GM19351 (cell line): Measurements from ENCODE around the gene MCF2L2.
"Not testable (repeated sequence)": the region's sequence is repeated elsewhere in the genome, so short reads cannot be mapped to it uniquely, and the experiment has no call there.

Source experiments
- ATAC-seq: cut with Tn5 transposase; IDR thresholded peaks from one replicate; pipeline ENCODE4 v1.9.1; 2021; ENCODE audit warnings: mild to moderate bottlenecking, moderate library complexity; ENCODE audit not compliant: unreplicated experiment

MCF2L2 gene, protein sequence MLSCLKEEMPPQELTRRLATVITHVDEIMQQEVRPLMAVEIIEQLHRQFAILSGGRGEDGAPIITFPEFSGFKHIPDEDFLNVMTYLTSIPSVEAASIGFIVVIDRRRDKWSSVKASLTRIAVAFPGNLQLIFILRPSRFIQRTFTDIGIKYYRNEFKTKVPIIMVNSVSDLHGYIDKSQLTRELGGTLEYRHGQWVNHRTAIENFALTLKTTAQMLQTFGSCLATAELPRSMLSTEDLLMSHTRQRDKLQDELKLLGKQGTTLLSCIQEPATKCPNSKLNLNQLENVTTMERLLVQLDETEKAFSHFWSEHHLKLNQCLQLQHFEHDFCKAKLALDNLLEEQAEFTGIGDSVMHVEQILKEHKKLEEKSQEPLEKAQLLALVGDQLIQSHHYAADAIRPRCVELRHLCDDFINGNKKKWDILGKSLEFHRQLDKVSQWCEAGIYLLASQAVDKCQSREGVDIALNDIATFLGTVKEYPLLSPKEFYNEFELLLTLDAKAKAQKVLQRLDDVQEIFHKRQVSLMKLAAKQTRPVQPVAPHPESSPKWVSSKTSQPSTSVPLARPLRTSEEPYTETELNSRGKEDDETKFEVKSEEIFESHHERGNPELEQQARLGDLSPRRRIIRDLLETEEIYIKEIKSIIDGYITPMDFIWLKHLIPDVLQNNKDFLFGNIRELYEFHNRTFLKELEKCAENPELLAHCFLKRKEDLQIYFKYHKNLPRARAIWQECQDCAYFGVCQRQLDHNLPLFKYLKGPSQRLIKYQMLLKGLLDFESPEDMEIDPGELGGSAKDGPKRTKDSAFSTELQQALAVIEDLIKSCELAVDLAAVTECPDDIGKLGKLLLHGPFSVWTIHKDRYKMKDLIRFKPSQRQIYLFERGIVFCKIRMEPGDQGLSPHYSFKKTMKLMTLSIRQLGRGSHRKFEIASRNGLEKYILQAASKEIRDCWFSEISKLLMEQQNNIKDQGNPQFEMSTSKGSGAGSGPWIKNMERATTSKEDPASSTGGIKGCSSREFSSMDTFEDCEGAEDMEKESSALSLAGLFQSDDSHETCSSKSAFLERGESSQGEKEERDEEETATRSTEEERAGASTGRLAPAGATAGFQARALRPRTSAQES

DNA sequence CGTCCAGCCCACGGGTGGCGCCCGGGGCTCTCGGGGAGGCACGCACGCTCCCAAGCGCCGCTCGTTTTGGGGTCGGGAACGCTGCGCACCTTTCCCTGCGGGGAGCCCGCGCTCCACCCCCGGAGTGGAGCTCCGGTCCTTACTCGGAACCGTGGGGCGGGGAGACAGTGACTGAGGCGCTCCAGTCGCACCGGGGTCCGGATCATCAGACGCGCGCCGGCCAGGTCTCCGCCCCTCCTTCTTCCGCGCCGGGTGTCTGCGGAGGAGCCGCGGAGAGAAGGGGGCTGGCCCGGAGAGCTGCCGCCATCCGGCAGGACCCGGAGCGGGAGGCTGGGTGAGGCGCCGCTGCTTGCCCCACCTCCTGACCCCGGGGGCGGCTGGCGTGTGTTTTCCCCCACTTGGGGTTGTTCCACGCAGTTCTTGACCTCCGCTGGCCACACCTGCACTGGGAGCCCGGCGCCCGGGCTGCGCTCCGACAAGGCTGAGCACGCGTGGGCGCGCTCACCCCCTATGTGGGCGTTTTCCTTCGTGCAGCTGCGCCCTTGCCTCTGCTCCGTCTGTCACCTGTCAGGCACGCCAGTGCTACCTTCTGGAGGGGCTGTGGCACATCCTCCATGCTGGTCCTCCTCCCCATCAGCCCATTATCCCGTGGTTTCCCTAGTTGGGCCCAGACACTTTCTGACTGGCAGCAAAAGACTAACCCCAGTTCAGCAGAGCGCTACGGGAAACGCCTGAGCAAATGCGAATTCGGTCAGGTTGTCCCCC lies at the start of gene MCF2L2:
TSS of gene MCF2L2 (minus strand) at position 173 of the 765 bp plus-strand sequence. CDS start 642 bp downstream, outside the sequence.
- peak; percentile 79 for ATAC-seq

DNA sequence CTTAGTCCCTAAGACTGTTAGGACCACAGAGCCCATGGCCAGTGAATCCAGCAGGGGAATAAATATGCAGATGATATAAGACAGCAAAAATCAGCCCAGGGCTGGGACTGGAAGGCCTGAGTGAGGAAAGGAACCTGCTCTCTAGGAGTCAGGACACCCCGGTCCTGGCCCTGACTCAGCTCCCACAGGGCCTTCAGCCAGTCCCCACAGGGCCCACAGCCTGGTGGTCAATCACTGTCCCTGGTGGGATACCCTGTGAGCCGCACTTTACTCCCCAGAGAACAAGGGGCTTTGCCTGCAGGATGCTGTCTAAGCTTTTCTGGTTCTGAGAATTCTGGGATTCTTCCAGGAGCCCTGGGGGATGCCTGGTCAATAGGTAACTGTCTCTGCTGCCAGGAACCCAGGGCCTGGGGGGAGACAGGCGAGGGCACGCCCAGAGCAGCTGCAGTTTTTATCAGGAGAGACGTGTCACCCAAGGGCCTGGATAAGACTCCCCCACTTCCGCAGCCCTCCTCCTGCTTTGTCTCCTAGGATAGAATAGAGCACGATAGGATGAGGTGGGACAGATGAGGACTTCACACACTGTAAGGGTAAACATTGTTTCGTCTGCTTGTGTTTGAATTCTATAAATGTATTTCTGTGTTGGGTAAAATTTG lies 49.5 kb upstream of the MCF2L2 start:
- ATAC-seq: no peak

DNA sequence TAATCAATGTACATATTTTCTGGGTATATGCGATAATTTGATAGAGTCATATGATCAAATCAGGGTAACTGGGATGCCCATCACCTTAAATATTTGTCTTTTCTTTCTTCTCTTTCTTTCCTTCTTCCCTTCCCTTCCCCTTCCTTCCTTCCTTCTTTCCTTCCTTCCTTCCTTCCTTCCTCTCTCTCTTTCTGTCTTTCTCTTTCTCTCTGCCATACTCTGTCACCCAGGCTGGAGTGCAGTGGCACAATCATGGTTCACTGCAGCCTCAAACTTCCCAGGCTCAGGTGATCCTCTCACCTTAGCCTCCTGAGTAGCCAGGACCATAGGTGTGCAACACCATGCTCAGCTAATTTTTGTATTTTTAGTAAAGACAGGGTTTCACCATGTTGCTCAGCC lies 47.3 kb upstream of the MCF2L2 start:
- ATAC-seq: not testable (repeated sequence)

DNA sequence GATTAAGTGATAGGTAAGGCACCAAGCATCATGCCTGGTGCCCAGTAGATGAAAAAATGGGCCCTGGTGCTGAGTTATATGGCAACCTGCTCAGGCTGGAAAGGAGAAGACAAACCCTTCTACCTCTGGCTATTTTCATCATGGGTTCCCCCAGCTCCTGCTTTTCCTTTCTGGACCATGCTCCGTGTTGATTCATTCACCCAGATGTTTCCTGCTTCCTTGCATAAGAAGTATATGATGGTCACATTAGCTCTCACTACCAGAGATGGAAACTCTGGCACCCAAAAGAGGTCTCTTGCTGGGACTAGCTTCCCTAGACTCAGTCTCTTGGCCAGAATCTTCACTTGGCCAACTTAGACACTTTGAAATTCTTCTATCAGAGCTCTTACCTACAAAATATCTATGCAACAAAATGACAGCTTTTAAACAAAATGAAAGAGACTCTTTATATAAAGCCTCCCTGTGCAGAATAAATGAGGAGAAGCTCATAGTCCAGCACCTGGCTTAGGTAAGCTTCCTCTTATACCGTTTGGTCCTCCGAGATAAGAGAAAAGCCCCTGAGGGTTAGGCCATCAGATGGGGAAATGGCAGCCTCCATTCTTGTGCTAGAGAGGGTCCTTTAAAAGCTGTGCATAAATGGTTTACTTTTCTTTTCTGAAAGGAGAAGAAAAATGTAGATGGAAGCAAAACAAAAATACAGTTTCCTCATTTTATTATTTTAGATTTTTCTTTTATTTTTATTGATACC lies 46.8 kb upstream of the MCF2L2 start:
- ATAC-seq: no peak

DNA sequence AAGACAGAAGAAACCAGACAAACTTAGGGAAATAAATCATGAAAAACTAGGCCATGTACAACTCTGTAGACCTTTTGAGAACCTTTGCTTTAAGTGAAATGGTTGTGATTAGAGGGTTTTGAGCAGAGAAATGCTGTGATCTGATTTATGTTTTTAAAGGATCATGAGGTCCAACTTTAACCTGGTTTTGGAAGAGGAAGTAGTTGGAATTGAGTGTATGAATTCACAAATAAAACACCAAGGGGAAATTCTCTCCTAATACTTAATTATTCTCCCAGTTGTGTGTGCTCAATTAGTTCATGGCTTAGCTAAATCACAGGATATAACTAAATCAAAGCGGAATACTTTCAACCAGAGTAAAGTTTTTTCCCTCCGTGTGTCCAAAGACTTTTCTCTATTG lies 45.5 kb upstream of the MCF2L2 start:
- ATAC-seq: no peak

DNA sequence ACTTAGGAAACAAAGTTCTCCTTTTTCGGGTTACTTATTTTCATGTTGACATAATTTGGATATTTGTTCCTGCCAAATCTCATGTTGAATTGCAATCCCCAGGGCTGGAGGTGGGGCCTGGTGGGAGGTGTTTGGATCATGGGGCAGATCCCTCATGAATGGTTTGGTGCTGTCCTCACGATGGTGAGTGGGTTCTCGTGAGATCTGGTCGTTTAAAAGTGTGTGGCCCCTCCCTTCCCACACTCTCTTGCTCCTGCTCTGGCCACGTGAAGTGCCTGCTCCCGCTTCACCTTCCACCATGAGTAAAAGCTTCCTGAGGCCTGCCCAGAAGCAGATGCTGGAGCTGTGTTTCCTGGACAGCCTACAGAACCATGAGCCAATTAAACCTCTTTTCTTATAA lies 43.7 kb upstream of the MCF2L2 start:
- ATAC-seq: no peak

DNA sequence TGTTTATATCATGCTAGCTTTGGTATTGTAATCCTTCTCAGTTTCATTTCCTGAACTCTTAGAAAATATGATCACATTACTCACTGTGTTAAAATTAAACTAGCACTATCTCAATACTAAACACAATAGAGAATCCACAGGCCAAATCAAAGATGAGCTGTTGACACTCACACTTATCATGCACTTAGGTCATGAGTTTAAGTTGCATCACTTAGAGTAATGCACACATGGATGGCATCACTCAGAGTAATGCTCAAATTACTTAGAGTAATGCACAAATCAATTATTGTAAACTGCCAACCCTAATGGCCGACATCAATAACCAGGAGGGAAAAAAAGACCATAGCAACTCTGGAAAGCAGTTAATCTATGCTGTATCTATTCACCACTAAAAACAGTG lies 40.0 kb upstream of the MCF2L2 start:
- ATAC-seq: no peak

DNA sequence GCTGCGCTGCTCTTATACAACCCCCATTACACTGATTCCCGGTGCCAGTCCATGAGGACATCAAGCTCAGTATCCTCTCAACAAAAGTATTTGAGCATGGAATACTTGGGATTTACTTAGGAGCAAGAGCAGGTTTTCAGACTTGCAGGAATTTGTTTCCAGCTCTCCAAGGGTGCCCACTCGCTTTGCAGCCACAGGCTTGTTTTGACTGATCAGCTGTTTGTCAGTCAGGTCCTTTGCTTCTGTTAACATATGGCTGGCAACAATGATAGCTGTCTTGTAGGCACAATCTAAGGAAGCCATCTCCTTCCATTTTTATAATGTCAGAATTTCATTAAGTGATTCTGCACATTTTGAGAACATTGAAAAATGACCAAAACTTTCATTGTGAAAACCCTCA lies 38.2 kb upstream of the MCF2L2 start:
- no peak for ATAC-seq

DNA sequence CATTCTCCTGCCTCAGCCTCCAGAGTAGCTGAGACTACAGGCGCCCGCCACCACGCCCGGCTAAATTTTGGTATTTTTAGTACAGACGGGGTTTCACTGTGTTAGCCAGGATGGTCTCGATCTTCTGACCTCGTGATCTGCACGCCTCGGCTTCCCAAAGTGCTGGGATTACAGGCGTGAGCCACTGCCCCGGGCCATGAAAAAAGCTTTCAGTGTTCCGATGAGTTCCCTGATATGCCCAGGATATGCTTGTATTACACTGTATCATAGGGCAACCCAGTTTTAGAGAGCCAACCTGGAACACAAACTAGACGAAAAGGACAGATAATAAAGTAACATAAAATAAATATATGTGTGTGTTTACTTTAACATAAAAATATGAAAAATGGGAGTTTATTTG lies 37.3 kb upstream of the MCF2L2 start:
- ATAC-seq: not testable (repeated sequence)

DNA sequence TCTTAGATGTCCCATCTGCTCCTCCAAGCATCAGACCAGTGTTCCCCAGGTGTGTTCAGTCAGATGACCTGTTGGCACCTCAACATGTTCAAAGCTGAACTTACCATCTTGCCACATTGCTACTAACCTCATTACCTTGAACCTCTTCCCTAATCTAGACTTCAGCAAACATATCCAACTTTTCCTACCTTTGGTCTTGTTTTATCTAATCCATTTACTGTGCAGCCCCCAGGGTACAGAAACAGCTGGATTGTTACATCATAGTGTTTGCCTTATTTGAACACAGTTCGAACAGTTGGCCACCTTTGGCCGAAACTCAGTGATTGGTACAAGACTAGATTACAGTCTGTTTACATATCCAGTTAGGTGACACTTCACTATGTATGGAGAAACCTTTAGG lies 36.1 kb upstream of the MCF2L2 start:
- no peak for ATAC-seq

DNA sequence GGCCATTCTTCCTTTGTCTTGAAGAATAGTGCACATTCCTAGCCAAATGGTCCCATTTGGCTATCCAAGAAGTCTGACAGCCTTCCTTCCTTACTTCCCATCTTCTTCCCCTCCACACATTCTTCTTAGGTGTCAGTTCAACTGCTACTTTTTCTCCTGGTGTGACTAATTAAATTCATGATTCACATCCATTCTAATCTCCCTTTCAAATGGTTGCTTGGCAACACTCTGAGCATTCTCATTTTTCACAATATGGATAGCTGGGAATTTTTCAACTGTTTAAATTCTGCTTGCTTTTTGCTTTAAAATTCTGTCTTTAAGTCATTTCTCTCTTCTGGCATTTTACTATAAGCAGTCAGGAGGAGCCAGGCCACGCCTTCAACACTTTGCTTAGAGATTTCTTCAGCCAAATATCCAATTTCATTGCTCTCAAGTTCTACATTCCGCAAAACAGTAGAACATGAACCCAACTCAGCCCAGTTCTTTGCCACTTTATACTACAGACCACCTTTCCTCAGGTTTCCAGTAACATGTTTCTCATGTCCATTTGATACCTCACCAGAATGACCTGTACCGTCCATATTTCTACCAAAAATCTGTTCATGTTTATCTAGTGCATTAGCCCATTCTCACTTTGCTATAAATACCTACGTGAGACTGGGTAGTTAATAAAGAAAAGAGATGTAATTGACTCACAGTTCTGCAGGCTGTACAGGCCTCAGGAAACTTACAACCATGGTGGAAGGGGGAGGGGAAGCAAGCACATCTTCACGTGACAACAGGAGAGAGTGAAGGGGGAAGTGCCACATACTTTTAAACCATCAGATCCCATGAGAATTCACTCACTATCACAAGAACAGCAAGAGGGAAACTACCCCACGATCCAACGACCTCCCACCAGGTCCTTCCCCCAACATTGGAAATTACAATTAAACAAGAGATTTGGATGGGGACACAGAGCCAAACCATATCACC lies 31.9 kb upstream of the MCF2L2 start:
- ATAC-seq: no peak

DNA sequence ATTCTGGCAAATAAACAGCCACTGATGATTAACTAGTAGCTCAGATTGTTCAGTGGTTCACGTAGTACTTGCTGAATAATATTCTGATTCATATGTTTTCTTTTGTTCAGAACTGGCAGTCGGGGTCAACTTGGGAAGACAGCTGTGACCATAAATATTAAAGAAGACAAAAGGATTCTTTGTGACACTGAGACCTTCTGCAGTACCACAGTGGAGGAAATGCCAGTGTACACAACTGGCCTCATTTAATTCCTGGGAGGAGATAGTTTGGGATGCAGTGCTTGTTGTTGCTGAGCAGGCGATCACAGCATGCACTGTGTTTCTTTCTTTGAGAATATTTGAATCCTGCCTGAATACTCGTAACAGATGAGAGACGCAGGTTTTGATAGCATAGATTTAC lies 26.7 kb upstream of the MCF2L2 start:
- ATAC-seq: no peak

DNA sequence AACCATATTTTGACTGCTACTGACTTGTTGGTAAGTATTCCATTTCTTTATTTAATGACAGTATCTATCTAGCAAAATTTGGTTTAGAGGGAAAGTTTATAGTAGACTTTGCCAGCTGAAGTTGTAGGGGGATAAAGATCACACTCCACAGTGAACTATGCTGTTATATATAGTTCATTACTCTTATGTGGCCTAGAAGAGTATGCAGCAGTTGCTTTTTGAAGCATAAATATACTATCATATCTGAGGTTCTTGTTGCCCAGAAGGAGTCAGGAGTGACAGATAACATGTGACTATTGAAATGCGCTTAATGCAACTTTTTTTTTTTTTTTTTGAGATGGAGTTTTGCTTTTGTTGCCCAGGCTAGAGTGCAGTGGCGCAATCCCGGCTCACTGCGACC lies 25.6 kb upstream of the MCF2L2 start:
- ATAC-seq: no peak

DNA sequence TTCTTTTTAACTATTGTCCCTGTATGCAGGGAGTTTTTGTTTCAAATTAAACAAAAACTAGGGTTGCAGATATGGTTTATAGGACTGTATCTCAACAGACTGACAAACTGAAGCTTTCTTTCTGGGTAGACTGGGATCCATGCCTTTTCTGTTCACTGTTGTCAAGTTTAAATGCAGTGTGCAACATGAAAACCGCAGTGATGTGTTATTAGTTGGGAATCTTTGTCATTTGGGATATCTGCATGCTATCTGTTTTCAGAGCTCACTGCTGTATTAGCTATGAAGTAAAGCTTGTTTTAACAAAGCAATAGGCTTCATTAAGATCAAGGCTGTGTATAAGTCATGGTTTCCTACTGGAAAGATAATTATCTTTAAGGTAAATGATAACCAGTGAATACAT lies 21.4 kb upstream of the MCF2L2 start:
- no peak for ATAC-seq

DNA sequence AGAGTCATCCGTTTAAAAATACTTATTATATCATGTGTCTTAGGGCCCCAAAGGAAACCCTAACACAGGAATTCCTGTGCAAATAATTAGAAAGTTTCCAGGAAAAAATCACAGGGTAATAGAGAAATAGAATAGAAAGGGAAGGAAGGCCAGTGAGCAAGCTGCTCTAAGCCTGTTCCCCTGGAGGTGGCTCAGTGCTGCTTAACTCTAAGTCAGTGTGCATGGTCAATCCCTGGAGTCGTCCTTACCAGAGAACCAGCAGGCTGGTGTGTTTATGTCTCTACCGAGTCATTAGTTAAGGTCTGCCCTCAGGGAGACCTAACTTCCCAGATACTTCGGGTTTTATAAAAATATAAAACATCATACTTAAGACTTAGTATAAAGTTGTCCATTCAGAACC lies 21.0 kb upstream of the MCF2L2 start:
- ATAC-seq: no peak

DNA sequence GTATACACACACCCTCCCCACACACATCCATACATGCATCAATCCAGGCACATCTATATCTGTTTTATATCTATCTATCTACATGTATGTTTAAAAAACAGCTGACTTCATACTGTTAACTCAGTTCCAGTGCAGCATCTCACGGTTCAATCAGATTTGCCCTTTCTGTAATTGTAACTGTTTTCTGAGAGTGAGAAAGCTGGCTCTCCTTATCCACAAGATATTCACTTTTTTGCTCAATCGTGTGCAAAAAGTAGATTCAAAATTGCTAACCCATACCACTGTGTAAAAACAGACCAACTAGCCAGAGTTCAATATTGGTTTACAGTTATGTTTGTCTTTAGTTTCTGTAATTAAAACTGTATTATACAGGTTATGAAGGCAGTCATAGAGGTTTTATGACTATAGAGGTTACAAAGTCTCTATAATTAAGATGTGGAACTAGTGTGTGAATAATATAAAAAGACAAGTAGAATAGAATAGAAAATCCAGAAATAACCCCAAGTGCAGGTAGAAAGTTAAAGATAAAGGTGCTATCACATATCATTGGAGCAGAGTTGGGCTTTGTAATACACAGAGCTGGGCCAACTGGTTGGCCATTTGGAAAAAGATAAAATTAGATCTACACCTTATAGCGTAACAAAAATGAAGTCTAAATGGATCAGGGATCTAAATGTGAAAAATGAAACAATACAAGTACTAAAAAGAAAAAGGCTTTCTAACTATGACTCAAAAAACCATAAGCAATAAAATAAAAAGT lies 20.1 kb upstream of the MCF2L2 start:
- ATAC-seq: no peak

DNA sequence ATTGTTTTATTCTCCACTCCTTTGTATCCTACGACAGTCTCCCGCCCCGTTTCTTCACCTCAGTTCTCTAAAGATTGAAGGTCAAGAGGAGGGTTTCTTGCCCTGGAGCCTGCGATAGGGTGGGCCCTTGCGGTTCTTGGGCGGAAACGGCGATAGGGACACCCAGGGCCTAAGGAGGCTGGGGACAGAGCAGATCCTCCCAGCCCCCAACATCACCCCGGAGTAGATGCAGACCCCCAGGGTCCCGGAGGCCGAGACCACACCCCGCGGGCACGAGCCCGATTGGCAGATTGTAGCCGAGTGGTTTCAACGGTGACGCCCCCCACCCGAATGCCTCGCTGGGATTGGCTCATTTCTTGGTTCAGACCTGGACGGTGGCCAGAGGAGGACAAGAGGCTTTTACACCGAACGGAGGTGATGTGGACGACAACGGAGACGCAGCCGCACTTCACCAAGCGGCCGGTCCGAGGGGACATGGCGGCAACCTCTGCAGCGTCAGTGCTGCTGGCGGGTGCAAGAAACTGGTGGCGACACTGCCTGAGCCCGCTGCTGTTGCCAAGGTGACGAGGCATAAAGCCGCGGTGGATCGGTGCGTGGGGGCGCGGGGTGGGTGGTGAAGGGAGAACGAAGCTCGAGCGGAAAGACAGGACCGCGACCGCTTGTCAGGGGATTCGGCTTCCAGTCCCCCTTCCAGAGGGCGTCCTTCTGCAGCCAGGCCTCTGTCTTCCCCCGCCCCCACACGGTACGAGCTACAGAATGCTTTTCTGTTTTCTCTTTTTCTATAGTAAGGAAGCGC lies 19.0 kb upstream of the MCF2L2 start:
- ATAC-seq: peak; percentile 89
